HCT116 (cell line): ENCODE data around the gene PCDHA5.

Experiments
- CBX3 ChIP-seq: IDR thresholded peaks from 2 replicates; pipeline ENCODE4 v1.6.1; 2012; ENCODE audit warnings: low read depth
- CEBPB ChIP-seq: IDR thresholded peaks from 2 replicates; pipeline ENCODE4 v1.6.1; 2012; ENCODE audit warnings: low read depth
- CTCF ChIP-seq, 3 experiments: fragments of 200-600 bp in 1 of 3; sonication (generic) in 1 of 3; IDR thresholded peaks in 2 of 3; conservative IDR thresholded peaks in 1 of 3; 2 replicates each; pipeline ENCODE4 v1.5.1; 2012 to 2017; ENCODE audit warnings: low read depth in 2 of 3, low read length in 2 of 3, antibody characterized with exemption in 1 of 3, borderline replicate concordance in 1 of 3, control low read depth in 1 of 3, mild to moderate bottlenecking in 1 of 3, mixed read lengths in 1 of 3, mixed run types in 1 of 3, moderate library complexity in 1 of 3; ENCODE audit not compliant: insufficient read depth in 1 of 3
- ELF1 ChIP-seq: IDR thresholded peaks from 2 replicates; pipeline ENCODE4 v1.6.1; 2012; ENCODE audit warnings: low read depth, borderline replicate concordance
- EZH2 ChIP-seq: fragments of 200-600 bp; sonication (generic); IDR thresholded peaks from 2 replicates; pipeline ENCODE4 v1.6.1; 2017; ENCODE audit warnings: antibody characterized with exemption, mixed run types
- EZH2phosphoT487 ChIP-seq: fragments of 200-600 bp; IDR thresholded peaks from 2 replicates; pipeline ENCODE4 v1.6.1; 2018; ENCODE audit warnings: antibody characterized with exemption, borderline replicate concordance
- FOSL1 ChIP-seq: IDR thresholded peaks from 2 replicates; pipeline ENCODE4 v1.6.1; 2012; ENCODE audit warnings: low read depth
- POLR2A ChIP-seq: IDR thresholded peaks from 2 replicates; pipeline ENCODE4 v1.7.0; 2011; ENCODE audit warnings: borderline replicate concordance; ENCODE audit not compliant: insufficient read depth, insufficient read length; ENCODE audit errors: extremely low read depth
- POLR2AphosphoS5 ChIP-seq: IDR thresholded peaks from 2 replicates; pipeline ENCODE4 v1.6.1; 2011; ENCODE audit warnings: mild to moderate bottlenecking, low read depth, low read length, moderate library complexity
- RAD21 ChIP-seq: IDR thresholded peaks from 2 replicates; pipeline ENCODE4 v1.6.1; 2012; ENCODE audit warnings: low read depth, mild to moderate bottlenecking
- REST ChIP-seq: IDR thresholded peaks from 2 replicates; pipeline ENCODE4 v1.6.1; 2012; ENCODE audit warnings: low read depth
- SP1 ChIP-seq: IDR thresholded peaks from 2 replicates; pipeline ENCODE4 v1.6.1; 2012; ENCODE audit warnings: low read depth
- SRF ChIP-seq: IDR thresholded peaks from 2 replicates; pipeline ENCODE4 v1.6.1; 2012; ENCODE audit warnings: low read depth
- ZNF274 ChIP-seq: fragments of 200-500 bp; sonication (Bioruptor generic); IDR thresholded peaks from 2 replicates; pipeline ENCODE4 v1.6.1; 2014; ENCODE audit warnings: mild to moderate bottlenecking, low read depth, low read length, inconsistent platforms

GRCh38 chr5:140823475-140823874 is 2.1 kb downstream of the PCDHA5 start:
- TF ChIP-seq CEBPB (no peak), POLR2A (no peak), CTCF (IDR thresholded peaks at IDR 0.05 in 2 of 3, conservative IDR thresholded peaks at IDR 0.05 in 1 of 3; ENCODE audit: borderline replicate concordance in 1 of 3, insufficient read depth in 1 of 3, low read depth in 2 of 3, low read length in 2 of 3) (no peak), CBX3 (no peak), SP1 (no peak), EZH2 (no peak), FOSL1 (no peak), ZNF274 (no peak), EZH2phosphoT487 (no peak), RAD21 (no peak), POLR2AphosphoS5 (no peak), ELF1 (no peak), SRF (no peak), REST (no peak)
